SKM-1 (cell line): ENCODE results near the gene BCAT1.
"Not testable (repeated sequence)": the region's sequence is repeated elsewhere in the genome, so short reads cannot be mapped to it uniquely, and the experiment has no call there.

Experiments used
- DNase-seq: peaks from one replicate; lab custom pipeline; 2025; ENCODE audit not compliant: unreplicated experiment; lab: John Stamatoyannopoulos, UW

Gene BCAT1

DNA sequence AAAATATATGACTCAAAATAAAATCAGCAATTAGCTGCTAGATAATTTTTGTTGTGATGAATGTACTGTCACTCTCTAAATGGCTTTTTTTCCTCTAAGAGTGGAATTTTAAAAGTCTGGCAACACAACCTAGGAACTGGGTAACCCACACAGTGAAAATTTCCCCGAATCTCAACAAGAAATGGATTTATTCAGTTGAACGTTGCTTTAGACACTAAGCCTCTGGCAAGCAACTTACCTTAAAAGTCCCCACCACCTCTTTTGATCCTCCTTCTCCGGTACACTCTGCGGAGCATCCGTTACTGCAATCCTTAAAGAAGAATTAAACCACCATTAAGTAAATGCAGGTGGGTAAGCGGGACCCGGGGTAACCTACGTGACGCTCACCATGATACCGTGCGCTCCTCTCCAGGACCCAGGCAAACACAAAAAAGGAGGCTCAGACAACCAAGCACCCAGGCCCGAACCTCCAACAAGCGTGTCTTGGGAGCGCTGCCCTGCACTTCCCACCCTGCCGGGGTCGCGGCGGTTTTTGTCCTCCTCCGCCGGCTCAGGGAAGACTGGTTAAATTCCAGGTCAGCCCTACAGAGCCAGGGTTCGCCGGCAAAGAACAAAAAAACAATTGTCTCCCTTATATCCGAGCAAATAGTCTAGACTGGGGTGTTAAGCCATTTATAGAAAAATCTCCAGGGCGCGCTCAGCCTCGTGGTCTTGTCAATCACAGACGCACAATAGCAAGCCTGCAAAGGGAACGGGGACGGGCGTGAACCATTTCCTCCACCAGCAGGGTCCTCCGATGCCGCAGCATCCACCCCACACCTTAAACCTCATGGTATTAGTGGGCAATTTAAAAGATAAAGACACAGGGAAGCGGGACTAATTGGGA lies 47.1 kb downstream of the BCAT1 start:
- no peak for DNase-seq

DNA sequence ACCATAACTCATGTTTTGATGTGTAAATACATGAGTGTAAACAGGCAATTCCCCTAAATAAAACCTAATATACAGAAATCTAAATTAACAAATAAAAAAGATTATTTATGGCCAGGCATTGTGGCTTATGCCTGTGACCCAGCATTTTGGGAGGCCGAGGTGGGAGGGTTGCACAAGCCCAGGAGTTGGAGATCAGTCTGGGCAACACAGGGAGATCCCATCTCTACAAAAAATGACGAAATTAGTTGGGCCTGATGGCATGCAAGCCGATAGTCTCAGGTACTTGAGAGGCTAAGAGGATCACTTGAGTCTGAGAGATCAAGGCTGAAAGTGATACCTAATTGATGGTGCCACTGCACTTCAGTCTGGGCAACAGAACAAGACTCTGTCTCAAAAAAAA lies 48.7 kb downstream of the BCAT1 start:
- DNase-seq = no peak

DNA sequence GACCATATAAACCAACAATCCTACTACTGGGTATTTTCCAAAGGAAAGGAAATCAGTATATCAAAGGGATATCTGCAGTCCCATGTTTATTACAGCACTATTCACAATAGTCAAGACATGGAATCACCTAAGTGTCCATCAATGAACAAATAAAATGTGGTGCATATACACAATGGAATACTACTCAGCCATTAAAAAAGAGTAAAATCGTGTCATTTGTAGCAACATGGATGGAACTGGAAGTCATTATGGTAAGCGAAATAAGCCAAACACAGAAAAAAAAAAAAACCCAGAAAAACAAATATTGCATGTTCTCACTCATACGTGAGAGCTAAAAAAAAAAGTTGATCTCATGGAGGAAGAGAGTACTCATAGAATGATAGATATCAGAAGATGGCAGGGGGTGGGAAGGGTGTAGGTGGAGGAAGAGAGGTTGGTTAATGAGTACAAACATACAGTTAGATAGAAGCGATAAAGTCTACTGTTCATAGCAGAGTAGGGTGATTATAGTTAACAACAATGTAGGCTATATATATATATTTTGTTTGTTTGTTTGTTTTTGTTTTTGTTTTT lies 49.3 kb downstream of the BCAT1 start:
- no peak for DNase-seq

DNA sequence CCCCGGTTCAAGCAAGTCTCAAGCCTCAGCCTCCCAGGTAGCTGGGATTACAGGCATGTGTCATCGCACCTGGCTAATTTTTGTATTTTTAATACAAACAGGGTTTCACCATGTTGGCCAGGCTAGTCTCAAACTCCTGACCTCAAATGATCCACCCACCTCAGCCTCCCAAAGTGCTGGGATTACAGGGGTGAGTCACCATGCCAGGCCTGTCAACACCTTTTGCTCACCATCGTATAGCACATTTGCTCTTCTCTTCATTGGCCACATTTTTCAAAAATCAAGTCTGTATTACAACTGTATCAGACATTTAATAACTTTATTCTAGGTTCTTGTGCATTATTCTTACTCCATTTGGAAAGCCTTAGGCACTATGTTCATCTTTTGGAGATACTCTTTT lies 50.3 kb downstream of the BCAT1 start:
- DNase-seq = no peak

DNA sequence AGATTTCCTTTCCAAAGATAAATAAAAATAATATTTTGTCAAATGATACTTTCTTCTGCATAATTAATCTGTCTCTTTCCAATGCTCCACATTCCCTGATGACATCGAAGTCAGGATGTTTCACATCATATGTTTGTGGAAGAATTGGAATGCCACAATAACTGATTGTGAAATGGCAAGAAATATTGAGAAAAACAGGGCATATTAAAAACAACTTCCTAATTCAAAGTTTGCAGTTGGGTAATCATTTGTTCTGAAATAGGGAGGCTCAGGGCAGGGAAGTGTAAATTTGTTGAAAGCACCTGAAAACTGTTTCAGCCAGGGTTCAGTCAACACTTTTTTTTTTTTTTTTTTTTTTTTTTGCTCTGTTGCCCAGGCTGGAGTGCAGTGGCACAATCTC lies 50.7 kb downstream of the BCAT1 start:
- no peak for DNase-seq

DNA sequence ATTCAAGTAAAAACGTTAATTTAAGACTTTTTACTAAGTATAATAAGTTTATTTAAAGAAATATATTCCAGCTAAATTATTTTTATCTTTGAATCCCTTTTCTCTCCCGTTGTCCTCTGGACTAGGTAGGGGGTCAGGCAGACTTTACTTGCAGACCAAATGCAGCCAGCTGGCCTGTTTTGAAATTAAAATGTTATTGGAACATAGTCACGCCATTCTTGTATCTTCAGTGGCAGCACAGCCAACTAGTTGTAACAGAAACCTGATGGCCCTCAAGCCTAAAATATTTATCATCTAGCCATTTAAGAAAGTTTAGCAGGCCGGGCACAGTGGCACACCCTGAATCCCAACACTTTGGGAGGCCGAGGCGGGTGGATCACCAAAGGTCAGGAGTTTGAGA lies 52.7 kb downstream of the BCAT1 start:
- DNase-seq = no peak

DNA sequence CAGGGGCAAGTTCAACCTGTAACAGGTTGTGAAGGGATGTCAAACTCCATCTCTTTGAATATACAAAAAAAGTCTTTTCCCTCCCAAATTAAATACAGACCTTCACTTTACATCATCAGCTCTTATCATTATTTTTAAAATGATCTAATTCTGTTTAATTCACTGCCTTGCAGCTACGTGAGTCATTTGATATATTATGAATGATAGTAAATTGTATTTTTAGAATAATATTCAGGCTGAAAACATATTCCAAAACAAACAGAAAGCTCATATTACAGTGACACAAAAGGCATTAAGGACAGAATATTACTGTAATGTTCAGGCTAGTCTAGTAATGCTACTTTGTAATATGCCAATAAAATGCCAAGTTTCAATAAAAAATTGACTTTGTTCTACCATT lies 53.3 kb downstream of the BCAT1 start:
- no peak for DNase-seq

DNA sequence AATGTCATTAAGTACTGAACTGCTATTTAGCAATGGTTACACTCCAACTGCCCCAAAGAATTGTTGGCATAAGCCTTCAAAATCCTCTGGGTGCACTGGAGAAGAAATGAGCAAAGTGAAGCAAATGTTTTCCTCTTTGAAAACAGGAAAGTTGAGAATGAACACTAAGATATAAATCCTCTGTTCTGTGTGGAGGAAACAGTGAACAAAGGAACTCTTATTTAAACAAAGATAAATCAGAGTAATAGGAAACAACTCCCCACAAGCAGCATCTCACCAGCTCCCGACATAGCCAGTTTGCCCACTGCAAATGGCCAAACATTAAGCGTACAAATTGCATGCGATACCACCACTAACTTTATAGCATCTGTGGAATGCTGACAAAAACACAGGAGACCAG lies 54.0 kb downstream of the BCAT1 start:
- no peak for DNase-seq

DNA sequence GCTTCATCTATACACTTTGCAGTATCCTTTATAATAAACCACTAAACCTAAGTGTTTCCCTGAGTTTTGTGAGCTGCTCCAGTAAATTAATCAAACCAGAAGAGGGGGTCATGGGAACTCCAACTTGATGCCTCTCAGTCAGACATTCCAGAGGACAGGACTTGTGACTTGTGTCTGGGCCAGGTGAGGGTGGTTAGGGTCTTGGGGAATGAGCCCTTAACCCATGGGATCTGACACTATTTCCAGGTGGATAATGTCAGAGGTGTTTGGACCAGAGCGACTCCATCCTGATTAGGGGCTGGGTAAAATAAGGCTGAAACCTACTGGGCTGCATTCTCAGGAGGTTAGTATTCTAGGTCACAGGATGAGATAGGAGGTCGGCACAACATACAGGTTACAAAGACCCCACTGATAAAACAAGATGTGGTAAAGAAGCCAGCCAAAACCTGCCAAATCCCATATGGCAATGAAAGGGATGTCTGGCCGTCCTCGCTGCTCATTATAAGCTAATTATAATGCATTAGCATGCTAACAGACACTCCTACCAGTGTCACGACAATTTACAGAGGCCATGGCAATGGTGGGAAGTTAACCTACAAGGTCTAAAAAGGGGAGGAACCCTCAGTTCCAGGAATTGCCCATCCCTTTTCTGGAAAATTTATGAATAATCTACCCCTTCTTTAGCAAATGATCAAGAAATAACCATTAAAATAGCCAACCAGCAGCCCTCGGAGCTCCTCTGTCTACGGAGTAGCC lies 58.7 kb downstream of the BCAT1 start:
- DNase-seq = no peak

DNA sequence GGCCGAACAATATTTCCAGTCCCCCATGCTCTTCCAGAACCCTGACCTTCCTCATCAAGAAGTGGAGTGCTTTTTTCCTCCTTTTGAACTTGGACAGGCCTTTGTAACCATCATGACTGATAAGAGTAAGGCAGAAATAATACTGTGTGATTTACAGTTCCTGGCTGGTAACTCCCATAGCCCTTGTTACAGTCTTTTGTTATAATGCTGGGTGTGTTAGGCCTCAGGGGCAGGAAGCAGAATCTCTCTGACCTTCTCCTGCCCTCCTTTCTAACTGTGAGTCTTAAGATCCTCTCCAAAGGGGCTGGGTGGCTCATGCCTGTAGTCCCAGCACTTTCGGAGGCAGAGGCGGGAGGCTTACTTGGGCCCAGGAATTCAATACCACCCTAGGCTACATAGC lies 59.5 kb downstream of the BCAT1 start:
- DNase-seq = no peak

DNA sequence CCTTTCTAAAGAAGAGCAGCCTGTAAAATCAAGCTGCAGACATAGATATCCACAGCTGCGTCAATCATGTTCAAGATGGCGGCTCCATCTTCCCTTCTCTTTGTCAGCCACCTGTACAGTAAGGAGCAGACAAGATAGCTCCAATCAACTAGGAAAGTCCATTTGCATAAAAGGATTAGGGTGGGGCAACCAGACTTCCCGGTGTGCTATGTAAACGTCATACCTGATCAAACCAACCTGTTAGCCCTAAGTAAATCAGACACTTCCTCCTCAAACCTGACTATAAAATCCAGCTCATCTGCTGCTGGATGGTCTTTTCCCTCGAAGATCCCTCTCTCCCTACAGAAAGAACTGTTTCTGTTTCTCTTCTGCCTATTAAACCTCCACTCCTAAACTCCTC lies 60.1 kb downstream of the BCAT1 start:
- no peak for DNase-seq

DNA sequence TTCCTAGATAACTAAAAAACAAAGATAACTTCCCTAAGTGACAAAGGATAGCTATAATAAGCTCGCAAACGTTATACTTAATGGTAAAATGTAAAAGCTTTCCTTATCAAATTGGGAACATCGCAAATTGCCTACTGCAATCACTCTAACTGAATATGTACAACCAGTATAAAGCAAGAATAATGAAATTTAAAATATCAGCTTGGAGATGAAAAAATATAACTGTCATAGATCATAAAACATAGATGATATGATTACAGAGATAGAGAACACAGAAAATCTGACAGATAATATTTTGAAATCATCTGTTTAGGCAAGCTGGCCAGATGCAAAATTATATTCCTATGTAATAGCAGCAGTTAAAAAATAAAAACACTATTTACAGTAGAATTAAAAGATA lies 64.0 kb downstream of the BCAT1 start:
- no peak for DNase-seq

DNA sequence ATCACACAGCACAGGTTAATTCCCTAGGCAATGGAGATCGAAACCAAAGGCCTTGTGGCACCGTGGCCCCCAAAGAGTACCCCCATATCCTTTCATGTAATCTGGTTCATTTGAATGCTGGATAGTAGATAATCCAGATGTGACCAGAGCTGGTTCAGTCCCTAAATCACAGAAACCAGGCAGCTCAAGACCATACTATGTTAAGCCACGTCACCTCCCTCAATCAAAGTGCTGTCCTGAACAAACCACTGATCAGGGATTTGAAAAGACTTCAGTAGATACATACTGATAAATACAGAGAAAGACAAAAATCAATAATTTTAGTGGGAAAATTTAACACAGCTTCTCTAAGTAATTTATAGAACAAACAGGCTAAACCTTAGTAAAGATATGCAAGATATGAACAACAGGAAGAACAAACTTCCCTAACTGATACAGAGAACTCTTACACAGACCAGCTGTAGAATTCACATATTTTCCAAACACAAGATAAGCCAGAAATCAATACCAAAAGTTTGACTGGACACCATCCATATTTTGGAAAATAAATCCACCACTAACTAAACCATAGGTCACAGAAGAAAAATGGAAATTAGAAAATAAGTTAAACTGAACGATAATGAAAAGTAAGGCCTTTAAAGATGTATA lies 67.1 kb downstream of the BCAT1 start:
- no peak for DNase-seq

DNA sequence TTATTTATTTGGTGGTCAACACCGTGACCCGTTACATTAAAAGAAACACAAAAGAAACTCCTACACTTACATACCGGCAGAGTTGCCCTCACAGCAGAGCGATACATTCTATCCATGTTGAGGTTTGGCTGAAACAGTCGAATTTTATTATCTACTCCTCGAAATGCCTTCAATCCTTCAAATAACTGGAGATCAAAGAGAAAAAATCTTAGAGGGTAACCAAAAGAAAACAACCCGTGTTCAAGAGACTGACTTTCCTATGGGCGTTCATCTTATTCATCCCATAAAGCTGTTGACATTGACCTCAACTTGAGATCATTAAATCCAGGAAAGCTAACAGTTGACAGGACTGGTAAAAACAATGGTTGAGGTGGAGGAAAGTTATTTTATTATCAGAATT lies 67.7 kb downstream of the BCAT1 start:
- DNase-seq = no peak

DNA sequence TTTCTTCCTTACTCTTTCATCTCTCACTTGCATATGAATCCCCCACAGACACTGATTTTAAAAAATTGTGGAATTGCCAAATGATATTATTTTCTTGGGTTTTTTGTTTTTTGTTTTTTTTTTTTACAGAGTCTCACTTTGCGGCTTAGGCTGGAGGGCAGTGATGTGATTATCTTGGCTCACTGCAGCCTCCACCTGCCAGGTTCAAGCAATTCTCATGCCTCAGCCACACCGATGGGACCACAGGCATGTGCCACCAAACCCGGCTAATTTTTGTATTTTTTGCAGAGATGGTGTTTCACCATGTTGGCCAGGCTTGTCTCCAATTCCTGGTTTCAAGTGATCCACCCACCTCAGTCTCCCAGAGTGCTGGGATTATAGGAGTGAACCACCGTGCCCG lies 68.2 kb downstream of the BCAT1 start:
- DNase-seq = no peak

DNA sequence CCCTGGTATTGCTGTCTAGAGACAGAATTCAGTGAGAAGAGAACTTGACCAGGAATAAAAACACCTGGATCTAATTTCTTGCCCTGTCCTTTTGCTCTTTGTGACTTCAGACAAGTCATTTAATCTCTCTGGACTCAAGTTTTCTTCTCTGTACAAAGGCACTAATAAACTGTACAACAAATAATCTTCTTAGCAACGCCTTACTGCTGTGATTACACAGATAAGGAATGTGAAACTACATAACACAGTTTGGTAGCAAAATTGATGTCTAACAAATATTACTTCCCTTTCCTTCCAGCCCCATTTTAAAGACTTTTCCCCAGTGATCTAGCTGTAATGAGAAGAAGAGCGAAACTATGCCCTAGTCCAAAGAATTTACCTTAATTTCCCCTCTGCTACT lies 69.3 kb downstream of the BCAT1 start:
- DNase-seq = no peak

DNA sequence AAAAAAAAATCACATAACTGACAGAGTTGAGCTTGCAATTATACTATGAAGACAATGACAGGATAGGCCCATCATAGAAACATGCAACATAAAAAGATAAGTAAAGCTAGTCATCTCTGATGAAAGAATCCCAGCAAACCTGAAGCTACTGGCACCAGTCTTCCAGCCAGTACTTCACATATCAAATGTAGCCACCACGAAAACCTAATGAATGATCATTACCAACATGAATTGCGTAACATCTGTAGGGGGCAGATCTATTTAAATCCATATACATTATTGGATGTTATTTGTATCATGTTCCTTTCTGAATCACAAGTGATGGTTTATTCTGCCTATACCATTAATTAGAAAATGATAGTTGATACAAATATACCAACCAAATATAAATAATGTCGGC lies 73.9 kb downstream of the BCAT1 start:
- DNase-seq = no peak

DNA sequence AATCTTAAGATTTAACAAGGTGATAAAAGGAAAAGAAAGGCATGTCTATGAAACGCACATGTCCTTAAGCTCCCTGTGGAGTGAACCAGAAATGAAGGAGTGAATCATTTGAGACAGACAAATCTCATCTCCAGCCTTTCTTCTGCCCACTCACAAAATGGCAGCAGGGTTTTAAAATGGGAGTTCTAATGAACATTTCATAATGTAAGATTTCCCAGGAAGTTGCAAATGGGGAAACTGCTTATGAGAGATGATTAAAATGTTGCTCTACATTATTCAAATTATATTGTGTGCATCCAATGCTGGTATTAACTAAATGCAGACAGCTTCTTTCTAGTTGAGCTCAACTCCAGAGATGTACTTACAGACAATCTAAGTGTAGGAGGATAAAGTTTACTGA lies 76.7 kb downstream of the BCAT1 start:
- no peak for DNase-seq

DNA sequence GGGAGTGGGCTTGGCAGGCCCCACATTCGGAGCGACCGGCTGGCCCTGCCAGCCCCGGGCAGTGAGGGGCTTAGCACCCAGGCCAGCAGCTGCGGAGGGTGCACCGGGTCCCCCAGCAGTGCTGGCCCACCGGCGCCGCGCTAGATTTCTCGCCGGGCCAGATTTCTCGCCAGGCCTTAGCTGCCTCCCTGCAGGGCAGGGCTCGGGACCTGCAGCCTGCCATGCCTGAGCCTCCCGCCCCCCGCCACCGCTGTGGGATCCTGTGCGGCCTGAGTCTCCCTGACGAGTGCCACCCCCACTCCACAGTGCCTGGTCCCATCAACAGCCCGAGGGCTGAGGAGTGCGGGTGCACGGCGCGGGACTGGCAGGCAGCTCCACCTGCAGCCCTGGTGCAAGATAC lies 82.8 kb downstream of the BCAT1 start:
- DNase-seq = not testable (repeated sequence)

DNA sequence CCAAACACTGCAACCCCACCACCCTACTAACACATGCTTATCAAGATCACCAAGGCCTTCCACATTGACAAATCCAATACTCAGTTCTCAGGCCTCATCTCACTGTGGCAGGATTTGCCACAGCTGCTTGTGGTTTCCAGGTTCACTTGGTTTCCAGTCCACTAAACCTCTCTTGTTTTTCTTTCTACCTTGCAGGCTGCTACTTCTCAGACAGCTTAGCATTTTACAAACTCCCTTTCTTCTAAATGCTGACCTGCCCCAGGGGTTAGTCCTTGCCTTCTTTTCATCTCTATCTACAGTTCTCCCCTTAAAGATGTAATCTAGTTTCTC lies 84.1 kb downstream of the BCAT1 start:
- no peak for DNase-seq

DNA sequence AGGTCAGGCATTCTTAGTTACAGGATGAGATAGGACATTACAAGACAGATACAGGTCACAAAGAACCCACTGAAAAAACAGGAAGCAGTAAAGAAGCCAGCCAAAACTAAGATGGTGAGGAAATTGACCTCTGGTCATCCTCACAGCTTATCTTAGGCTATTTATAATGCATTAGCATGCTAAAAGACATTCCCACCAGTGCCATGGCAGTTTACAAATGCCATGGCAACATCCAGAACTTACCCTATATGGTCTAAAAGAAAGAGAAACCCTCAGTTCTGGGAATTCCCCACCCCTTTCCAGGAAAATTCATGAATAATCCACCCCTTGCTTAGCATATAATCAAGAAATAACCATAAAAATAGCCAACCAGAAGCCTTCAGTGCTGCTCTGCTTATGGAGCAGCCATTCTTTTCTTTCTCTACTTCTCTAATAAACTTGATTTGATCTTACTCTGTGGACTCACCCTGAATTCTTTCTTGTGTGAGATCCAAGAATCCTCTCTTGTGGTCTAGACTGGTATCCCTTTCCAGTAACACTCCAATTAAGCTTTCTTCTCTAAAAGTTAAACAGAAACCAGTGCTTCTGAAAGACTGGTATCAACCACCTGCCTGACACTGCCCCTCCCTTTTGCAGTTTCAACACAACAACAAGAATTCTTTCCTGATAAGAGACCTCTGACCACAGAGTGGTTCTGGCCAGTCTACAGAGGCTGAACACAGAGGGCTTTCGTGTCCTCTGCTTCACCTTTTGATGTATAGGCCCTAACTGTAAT lies 86.9 kb downstream of the BCAT1 start:
- DNase-seq = no peak
